GM23338 (cell line): ENCODE data around the gene TMEM212. TPM values are rescaled to one million over a fixed set of nuclear protein-coding genes. Genes with fewer than 3 reads are reported as not detected.

Source experiments
- ATAC-seq: fragments of 200-7000 bp; cut with Tn5 transposase; 3 replicates; pipeline ENCODE4 v1.9.1; 2020
- DNase-seq: peaks from one replicate; pipeline ENCODE4 v3.0.0-alpha.2; 2015; ENCODE audit warnings: low spot score
- H2AFZ ChIP-seq: fragments of 200-600 bp; sonication (generic); 2 replicates; pipeline ENCODE4 v1.8.0; 2016; ENCODE audit warnings: antibody characterized with exemption, mild to moderate bottlenecking, moderate library complexity
- H3F3A ChIP-seq: fragments of 200-600 bp; sonication (generic); replicated peaks from 2 replicates; pipeline ENCODE4 v1.8.0; 2017; ENCODE audit warnings: antibody characterized with exemption, mixed run types, low read depth
- H3K27ac ChIP-seq: fragments of 200-600 bp; sonication (generic); 2 replicates; pipeline ENCODE4 v1.6.1; 2016; ENCODE audit warnings: low read depth
- H3K27me3 ChIP-seq: fragments of 200-600 bp; sonication (generic); 2 replicates; pipeline ENCODE4 v1.8.0; 2016; ENCODE audit warnings: mild to moderate bottlenecking, mixed run types, moderate library complexity; ENCODE audit not compliant: insufficient read depth
- H3K36me3 ChIP-seq: fragments of 200-600 bp; sonication (generic); 2 replicates; pipeline ENCODE4 v1.8.0; 2016; ENCODE audit warnings: mild to moderate bottlenecking; ENCODE audit not compliant: insufficient read depth
- H3K4me1 ChIP-seq: fragments of 200-600 bp; sonication (generic); 2 replicates; pipeline ENCODE4 v1.8.0; 2016; ENCODE audit warnings: mild to moderate bottlenecking, moderate library complexity; ENCODE audit not compliant: insufficient read depth
- H3K4me2 ChIP-seq: fragments of 200-600 bp; sonication (generic); 2 replicates; pipeline ENCODE4 v1.7.1; 2017; ENCODE audit warnings: mixed run types
- H3K4me3 ChIP-seq: fragments of 200-600 bp; sonication (generic); 2 replicates; pipeline ENCODE4 v1.6.1; 2016; ENCODE audit warnings: mixed run types
- H3K79me2 ChIP-seq: fragments of 200-600 bp; sonication (generic); replicated peaks from 2 replicates; pipeline ENCODE4 v1.8.0; 2017; ENCODE audit warnings: mild to moderate bottlenecking; ENCODE audit not compliant: insufficient read depth
- H3K9me2 ChIP-seq: fragments of 200-600 bp; sonication (generic); 2 replicates; pipeline ENCODE4 v1.8.0; 2017; ENCODE audit not compliant: insufficient read depth
- H4K20me1 ChIP-seq: fragments of 200-600 bp; sonication (generic); replicated peaks from 2 replicates; pipeline ENCODE4 v1.8.0; 2017; ENCODE audit warnings: mild to moderate bottlenecking; ENCODE audit not compliant: insufficient read depth
- H3K27ac Mint-ChIP-seq: 2 replicates; pipeline ENCODE4 v1.8.0; 2020; ENCODE audit warnings: inconsistent platforms, mild to moderate bottlenecking, moderate library complexity, mixed read lengths
- H3K27me3 Mint-ChIP-seq: 3 replicates; pipeline ENCODE4 v1.8.0; 2022; ENCODE audit warnings: low read depth, mild to moderate bottlenecking, moderate library complexity, mixed read lengths, inconsistent platforms; ENCODE audit not compliant: insufficient read depth, poor library complexity
- H3K36me3 Mint-ChIP-seq: 3 replicates; pipeline ENCODE4 v1.8.0; 2021; ENCODE audit warnings: low read depth, mild to moderate bottlenecking, inconsistent platforms, moderate library complexity, mixed read lengths
- H3K4me1 Mint-ChIP-seq: 3 replicates; pipeline ENCODE4 v1.8.0; 2020; ENCODE audit warnings: mild to moderate bottlenecking, inconsistent platforms, mixed read lengths
- H3K4me3 Mint-ChIP-seq: 3 replicates; pipeline ENCODE4 v1.8.0; 2021; ENCODE audit warnings: moderate library complexity, mild to moderate bottlenecking, inconsistent platforms, mixed read lengths
- H3K9me3 Mint-ChIP-seq: 3 replicates; pipeline ENCODE4 v1.8.0; 2020; ENCODE audit warnings: moderate library complexity, mild to moderate bottlenecking, inconsistent platforms, mixed read lengths
- CREB1 ChIP-seq: fragments of 250-450 bp; sonication (Bioruptor Pico); IDR thresholded peaks from 2 replicates; pipeline ENCODE4 v1.5.0; 2020; ENCODE audit warnings: low read depth, mild to moderate bottlenecking, moderate library complexity
- EZH2 ChIP-seq: fragments of 200-600 bp; sonication (generic); IDR thresholded peaks from one replicate; pipeline ENCODE4 v1.8.0; 2017; ENCODE audit warnings: antibody characterized with exemption, mild to moderate bottlenecking, low read depth; ENCODE audit not compliant: unreplicated experiment
- EZH2phosphoT487 ChIP-seq: fragments of 200-600 bp; sonication (generic); IDR thresholded peaks from one replicate; pipeline ENCODE4 v1.8.1; 2018; ENCODE audit warnings: antibody characterized with exemption; ENCODE audit not compliant: unreplicated experiment
- JUNB ChIP-seq: IDR thresholded peaks from one replicate; pipeline ENCODE4 v1.6.1; 2016; ENCODE audit warnings: antibody characterized with exemption; ENCODE audit not compliant: unreplicated experiment
- NANOG ChIP-seq: IDR thresholded peaks from 2 replicates; pipeline ENCODE4 v1.6.1; 2016; ENCODE audit warnings: antibody characterized with exemption, borderline replicate concordance
- POLR2AphosphoS5 ChIP-seq: IDR thresholded peaks from 2 replicates; pipeline ENCODE4 v1.6.1; 2016; ENCODE audit warnings: antibody characterized with exemption, low read depth
- STAT1 ChIP-seq: IDR thresholded peaks from one replicate; pipeline ENCODE4 v1.6.1; 2016; ENCODE audit warnings: antibody characterized with exemption; ENCODE audit not compliant: unreplicated experiment
- ZNF114 ChIP-seq: fragments of 250-450 bp; sonication (Bioruptor Pico); IDR thresholded peaks from 2 replicates; pipeline ENCODE4 v1.5.0; 2020; ENCODE audit warnings: mild to moderate bottlenecking, moderate library complexity
- ZNF331 ChIP-seq: fragments of 250-450 bp; sonication (Bioruptor Pico); IDR thresholded peaks from 2 replicates; pipeline ENCODE4 v1.5.0; 2020; ENCODE audit warnings: low read depth, mild to moderate bottlenecking, moderate library complexity
- polyA plus RNA-seq: library from polyadenylated mRNA; unstranded; fragments of >200 nt; fragmentation: Nextera tagmentation; extraction: Ambion mirVana; gene quantifications from 2 replicates; pipeline ENCODE4 v1.2.1, GENCODE V29; 2016
- total RNA-seq: library from RNA; depleted of rRNA; stranded (reverse); fragments of >200 nt; shearing (Covaris generic); gene quantifications from 2 replicates; pipeline ENCODE4 v1.2.3, GENCODE V29; 2014
- TF ChIP-seq, protein P1 (sequence below): IDR thresholded peaks from one replicate; pipeline ENCODE4 v1.6.1; 2018; ENCODE audit warnings: antibody characterized with exemption; ENCODE audit not compliant: unreplicated experiment
- TF ChIP-seq, protein P2 (sequence below), 2 experiments: fragments of 200-600 bp in 1 of 2; sonication (generic) in 1 of 2; conservative IDR thresholded peaks; 2 replicates each; pipeline versions ENCODE4 v1.5.1 to v1.6.1; 2016 to 2017; ENCODE audit warnings: antibody characterized with exemption in 2 of 2, low read depth in 2 of 2, mild to moderate bottlenecking in 2 of 2, moderate library complexity in 1 of 2
- TF ChIP-seq, protein P3 (sequence below): IDR thresholded peaks from 2 replicates; pipeline ENCODE4 v1.6.1; 2016; ENCODE audit warnings: antibody characterized with exemption

TMEM212 gene
- total and polyA plus RNA-seq, 2 experiments from 2014 or later, result not detected

DNA sequence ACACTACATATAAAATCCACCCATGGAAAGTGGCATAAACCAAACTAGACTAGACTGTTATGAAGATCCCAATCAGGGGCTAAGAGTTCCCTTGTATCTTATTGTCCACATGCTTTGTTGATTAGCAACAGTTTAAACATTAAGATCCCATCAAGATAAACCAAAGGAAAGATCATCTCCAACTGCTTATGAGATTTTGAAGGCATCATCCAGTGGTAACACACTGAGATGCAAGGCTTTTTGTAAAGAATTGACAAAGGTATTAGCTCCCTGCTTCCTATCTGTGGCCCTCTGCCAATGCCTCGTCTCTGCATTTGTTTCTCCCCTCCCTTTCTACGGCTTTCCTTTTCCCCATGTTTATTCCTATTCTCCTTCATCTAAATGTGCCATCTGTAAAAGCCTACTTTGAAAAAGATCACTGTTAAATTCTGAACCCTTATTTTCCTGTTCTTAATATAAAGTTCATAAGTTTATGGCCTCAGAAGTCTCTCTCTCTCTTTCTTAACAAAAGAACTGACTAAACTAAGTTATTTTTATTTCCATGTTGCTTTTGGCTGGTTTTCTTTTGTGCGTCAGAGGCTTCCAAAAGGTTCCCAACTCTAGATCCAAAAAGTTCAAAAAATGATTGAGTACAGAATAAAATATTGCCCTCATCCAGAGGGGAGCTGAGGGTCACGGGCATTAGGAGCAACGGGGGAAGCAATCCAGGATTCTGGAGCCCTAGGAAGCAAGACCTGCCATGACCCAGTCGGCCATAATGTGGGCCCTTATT lies 38.3 kb upstream of the TMEM212 start (continued):
- TF ChIP-seq, protein P1, sequence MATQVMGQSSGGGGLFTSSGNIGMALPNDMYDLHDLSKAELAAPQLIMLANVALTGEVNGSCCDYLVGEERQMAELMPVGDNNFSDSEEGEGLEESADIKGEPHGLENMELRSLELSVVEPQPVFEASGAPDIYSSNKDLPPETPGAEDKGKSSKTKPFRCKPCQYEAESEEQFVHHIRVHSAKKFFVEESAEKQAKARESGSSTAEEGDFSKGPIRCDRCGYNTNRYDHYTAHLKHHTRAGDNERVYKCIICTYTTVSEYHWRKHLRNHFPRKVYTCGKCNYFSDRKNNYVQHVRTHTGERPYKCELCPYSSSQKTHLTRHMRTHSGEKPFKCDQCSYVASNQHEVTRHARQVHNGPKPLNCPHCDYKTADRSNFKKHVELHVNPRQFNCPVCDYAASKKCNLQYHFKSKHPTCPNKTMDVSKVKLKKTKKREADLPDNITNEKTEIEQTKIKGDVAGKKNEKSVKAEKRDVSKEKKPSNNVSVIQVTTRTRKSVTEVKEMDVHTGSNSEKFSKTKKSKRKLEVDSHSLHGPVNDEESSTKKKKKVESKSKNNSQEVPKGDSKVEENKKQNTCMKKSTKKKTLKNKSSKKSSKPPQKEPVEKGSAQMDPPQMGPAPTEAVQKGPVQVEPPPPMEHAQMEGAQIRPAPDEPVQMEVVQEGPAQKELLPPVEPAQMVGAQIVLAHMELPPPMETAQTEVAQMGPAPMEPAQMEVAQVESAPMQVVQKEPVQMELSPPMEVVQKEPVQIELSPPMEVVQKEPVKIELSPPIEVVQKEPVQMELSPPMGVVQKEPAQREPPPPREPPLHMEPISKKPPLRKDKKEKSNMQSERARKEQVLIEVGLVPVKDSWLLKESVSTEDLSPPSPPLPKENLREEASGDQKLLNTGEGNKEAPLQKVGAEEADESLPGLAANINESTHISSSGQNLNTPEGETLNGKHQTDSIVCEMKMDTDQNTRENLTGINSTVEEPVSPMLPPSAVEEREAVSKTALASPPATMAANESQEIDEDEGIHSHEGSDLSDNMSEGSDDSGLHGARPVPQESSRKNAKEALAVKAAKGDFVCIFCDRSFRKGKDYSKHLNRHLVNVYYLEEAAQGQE, result no peak
- no peak for TF ChIP-seq STAT1
- TF ChIP-seq, protein P2, sequence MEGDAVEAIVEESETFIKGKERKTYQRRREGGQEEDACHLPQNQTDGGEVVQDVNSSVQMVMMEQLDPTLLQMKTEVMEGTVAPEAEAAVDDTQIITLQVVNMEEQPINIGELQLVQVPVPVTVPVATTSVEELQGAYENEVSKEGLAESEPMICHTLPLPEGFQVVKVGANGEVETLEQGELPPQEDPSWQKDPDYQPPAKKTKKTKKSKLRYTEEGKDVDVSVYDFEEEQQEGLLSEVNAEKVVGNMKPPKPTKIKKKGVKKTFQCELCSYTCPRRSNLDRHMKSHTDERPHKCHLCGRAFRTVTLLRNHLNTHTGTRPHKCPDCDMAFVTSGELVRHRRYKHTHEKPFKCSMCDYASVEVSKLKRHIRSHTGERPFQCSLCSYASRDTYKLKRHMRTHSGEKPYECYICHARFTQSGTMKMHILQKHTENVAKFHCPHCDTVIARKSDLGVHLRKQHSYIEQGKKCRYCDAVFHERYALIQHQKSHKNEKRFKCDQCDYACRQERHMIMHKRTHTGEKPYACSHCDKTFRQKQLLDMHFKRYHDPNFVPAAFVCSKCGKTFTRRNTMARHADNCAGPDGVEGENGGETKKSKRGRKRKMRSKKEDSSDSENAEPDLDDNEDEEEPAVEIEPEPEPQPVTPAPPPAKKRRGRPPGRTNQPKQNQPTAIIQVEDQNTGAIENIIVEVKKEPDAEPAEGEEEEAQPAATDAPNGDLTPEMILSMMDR (conservative IDR thresholded peaks at IDR 0.05; ENCODE audit: low read depth in 2 of 2), result no peak
- no peak for TF ChIP-seq EZH2phosphoT487
- no peak for TF ChIP-seq POLR2AphosphoS5
- no peak for TF ChIP-seq ZNF114 (CRISPR knock-in tag)
- TF ChIP-seq EZH2, result no peak
- TF ChIP-seq CREB1 (CRISPR knock-in tag), result no peak
- TF ChIP-seq NANOG, result no peak
- no peak for TF ChIP-seq JUNB
- TF ChIP-seq ZNF331, result no peak
- TF ChIP-seq, protein P3, sequence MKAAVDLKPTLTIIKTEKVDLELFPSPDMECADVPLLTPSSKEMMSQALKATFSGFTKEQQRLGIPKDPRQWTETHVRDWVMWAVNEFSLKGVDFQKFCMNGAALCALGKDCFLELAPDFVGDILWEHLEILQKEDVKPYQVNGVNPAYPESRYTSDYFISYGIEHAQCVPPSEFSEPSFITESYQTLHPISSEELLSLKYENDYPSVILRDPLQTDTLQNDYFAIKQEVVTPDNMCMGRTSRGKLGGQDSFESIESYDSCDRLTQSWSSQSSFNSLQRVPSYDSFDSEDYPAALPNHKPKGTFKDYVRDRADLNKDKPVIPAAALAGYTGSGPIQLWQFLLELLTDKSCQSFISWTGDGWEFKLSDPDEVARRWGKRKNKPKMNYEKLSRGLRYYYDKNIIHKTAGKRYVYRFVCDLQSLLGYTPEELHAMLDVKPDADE, result no peak

DNA sequence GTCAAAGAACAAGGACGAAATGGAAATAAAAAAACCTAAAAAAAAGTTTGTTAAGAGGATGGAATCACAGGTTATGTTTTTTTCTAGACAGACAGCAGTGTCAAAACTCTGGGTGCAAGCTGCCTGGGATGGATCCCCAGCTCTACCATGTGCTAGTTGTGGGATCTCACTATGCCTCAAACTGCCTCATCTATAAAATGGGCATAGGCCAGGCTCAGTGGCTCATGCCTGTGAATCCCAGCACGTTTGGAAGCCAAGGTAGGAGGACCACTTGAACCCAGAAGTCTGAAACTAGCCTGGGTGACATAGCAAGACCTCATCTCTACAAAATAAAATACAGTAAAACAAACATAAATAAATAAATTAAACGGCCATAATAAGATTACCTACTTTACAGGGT lies 37.5 kb upstream of the TMEM212 start:
- Mint-ChIP-seq H3K36me3 (no peaks in the 10 kb centered on the region), H3K27me3 (peaks cover 12% of the 10 kb centered on the region), H3K27ac (no peak overlapping the region), H3K4me1 (peaks cover 4% of the 10 kb centered on the region; the same call in 2 of the 3 replicates), H3K4me3 (no peak overlapping the region), H3K9me3 (no peaks in the 10 kb centered on the region)
- H3K36me3 ChIP-seq, result no peaks in the 10 kb centered on the region
- no peak overlapping the region for H3K4me3 ChIP-seq
- H3K79me2 ChIP-seq, result no peaks in the 10 kb centered on the region
- no peaks in the 10 kb centered on the region for H3K4me1 ChIP-seq
- ATAC-seq, result no peak
- H3F3A ChIP-seq, result no peaks in the 10 kb centered on the region
- no peak overlapping the region for H3K4me2 ChIP-seq
- peaks cover 4% of the 10 kb centered on the region; the same call in 1 of the 2 replicates for H3K9me2 ChIP-seq
- DNase-seq, result no peak
- H4K20me1 ChIP-seq, result no peaks in the 10 kb centered on the region
- H3K27me3 ChIP-seq, result peaks cover 20% of the 10 kb centered on the region
- no peak overlapping the region for H3K27ac ChIP-seq
- no peak overlapping the region for H2AFZ ChIP-seq
- TF ChIP-seq EZH2 (no peak), JUNB (no peak), EZH2phosphoT487 (no peak), NANOG (no peak)
- TF ChIP-seq, protein P3, result no peak
- TF ChIP-seq, protein P1, result no peak
- TF ChIP-seq, protein P2 (conservative IDR thresholded peaks at IDR 0.05; ENCODE audit: low read depth in 2 of 2), result no peak
